ENCODE results near the gene TMCO6.
"Not testable (repeated sequence)": the region's sequence is repeated elsewhere in the genome, so short reads cannot be mapped to it uniquely, and the experiment has no call there.

The TMCO6 gene

GRCh38 chr5:140631036-140631417, 8.2 kb upstream of the TMCO6 start:
- DNase-seq: peak; percentile 35

GRCh38 chr5:140631831-140632365, 7.4 kb upstream of the TMCO6 start:
- peak; percentile 27 for DNase-seq

GRCh38 chr5:140632366-140633020, 6.8 kb upstream of the TMCO6 start:
- DNase-seq: peak; percentile 54

GRCh38 chr5:140633021-140633471, 6.2 kb upstream of the TMCO6 start, which contains the start of gene CD14:
TSS of gene CD14 (minus strand) at chr5:140633175. CDS start at chr5:140633071, 104 bp downstream.
- peak; percentile 70 for DNase-seq

- no peak for DNase-seq
Measured at GRCh38 chr5:140633501-140633900, 5.8 kb upstream of the TMCO6 start.

DNA sequence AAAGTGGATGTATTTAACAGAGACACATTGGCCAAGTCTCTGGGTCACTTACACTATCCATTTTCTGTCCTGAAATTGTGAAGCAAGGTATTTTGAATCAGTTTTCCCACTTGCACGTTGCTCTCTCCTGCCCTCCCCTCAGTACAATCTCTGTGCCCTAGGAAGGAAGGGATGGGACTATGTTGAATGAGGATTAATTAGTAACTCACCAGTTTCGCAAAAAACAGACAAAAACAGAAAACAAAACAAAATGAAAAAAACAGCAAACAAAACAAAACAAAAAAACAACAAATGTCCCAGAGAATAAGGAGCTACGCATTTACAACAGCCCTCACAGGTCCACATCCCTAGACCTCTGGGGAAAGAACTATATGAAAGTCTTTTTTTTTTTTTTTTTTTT, 5.1 kb upstream of the TMCO6 start:
- no peak for DNase-seq

GRCh38 chr5:140635291-140636257, 3.7 kb upstream of the TMCO6 start:
- no peak for DNase-seq

- DNase-seq: no peak
Measured at GRCh38 chr5:140637371-140638100, 1.7 kb upstream of the TMCO6 start.

- DNase-seq: not testable (repeated sequence)
Measured at GRCh38 chr5:140638898-140639147, 428 bp upstream of the TMCO6 start.

GRCh38 chr5:140641716-140642115, 2.5 kb downstream of the TMCO6 start:
- DNase-seq: no peak

GRCh38 chr5:140642718-140643117, 3.5 kb downstream of the TMCO6 start:
- no peak for DNase-seq

DNA sequence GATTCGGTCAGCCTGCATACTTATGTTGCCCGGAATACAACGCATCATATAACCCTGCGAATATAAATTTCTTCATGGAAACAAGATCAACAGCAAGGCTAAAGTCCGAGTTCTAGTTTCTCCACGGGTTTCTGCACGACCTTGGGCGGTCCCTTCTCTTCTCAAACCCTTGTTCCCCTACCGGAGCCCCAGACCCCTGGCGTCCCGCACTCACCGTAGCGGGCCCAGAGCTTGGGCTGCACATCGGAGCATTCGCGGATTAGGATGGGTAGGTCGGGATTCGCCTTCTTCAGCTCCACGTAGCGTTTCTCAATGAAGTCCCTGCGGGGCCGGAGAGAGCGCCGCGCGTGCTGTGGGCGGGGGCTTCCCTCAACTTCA, 7.8 kb downstream of the TMCO6 start:
- DNase-seq: no peak

DNA sequence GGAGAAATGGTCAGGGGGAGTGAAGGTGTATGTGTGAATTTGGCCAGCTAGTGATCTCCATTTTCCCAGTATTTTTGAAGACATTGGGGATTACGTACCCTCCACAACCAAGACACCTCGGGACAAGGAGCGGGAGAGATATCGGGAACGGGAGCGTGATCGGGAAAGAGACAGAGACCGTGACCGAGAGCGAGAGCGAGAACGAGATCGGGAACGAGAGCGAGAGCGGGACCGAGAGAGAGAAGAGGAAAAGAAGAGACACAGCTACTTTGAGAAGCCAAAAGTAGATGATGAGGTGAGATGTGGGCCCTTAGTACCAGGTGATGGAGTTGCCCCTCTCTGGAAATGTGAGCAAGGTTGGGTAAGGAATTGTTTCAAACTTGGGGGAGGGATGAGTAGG, 19.6 kb downstream of the TMCO6 start:
- no peak for DNase-seq

DNA sequence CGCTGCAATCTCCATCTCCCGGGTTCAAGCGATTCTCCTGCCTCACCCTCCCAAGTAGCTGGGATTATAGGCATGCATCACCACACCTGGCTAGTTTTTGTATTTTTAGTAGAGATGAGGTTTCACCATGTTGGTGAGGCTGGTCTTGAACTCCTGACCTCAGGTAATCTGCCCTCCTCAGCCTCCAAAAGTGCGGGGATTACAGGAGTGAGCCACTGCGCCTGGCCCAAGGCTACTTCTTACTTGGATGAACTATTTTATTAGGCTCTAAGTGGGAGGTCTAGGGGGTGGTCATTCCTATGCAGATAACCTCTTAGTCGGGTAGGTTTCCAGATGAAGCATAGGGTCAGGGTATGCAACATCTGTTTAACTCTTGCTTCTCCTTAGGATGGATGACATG, 21.1 kb downstream of the TMCO6 start:
- not testable (repeated sequence) for DNase-seq

- no peak for DNase-seq
Measured at GRCh38 chr5:140664030-140664358, 24.7 kb downstream of the TMCO6 start.

GRCh38 chr5:140664359-140665119, 25.3 kb downstream of the TMCO6 start, which contains the start of gene WDR55:
TSS of gene WDR55 (plus strand) at chr5:140664904. CDS start at chr5:140664913, 9 bp downstream.
- peak; percentile 95 for DNase-seq

DNA sequence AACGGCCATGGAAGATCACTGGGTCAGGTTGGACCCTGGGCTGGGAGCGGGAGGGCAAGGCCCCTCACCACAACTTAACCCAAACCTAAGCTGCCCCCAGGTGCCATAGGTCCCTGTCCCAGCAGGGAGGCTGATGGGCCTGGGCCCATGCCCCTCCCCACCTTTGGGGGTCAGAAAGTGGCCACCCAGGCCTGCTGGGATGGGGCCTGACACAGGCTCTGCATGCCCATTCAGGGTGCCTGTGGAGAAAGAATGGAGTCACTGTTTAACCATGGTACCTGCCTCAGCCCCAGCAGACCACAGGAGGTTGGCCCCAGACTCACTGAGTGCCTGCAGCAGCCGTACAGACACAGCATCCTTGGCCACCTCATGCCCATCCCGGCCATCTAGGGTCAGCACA, 31.8 kb downstream of the TMCO6 start:
- DNase-seq: not testable (repeated sequence)

GRCh38 chr5:140671472-140672125, 32.3 kb downstream of the TMCO6 start:
- no peak for DNase-seq

DNA sequence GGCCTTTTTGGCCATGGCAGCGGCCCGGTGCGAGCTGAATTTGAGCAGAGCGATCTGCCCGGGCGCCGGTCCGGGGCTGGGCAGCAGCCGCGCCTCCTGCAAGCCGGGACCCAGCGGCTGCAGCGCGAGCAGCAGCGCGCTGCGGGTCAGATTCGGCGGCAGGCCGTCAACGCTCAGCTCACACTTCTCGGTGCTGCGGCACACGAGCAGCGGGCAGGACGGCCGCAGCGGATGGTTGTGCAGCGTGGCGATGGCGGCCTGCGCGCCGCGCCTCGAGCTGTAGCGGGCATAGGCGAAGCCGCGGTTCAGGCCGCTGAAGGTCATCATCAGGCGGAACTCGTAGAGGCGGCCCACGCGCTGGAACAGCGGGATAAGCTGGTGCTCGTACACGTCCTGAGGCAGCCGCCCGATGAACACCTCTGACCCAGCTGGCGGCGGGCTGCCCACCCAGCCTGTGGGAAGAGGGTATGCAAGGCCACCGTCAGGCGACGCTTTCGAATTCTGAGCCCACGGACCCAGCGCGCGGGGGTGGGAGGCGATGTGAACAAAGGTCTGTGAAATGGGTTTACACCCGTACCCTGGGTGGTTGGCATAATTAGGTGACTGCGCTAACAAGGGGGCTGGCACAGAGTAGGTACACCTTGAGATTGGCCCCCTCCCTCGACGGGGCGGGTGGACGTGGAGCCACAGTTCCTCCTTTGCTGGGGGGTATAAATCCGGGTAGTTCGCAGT, 33.4 kb downstream of the TMCO6 start:
- DNase-seq: peak; percentile 11

GRCh38 chr5:140673187-140673976, 34.1 kb downstream of the TMCO6 start, which contains the start of gene DND1:
TSS of gene DND1 (minus strand) at chr5:140673576. CDS start at chr5:140673542, 34 bp downstream.
- no peak for DNase-seq
